HG03196 (cell line): ENCODE data around the gene GSX2.
A peak's percentile ranks its signal among the peaks of the same experiment; 100 is the strongest.
"Not testable (repeated sequence)": the region's sequence is repeated elsewhere in the genome, so short reads cannot be mapped to it uniquely, and the experiment has no call there.

Source experiments
- ATAC-seq: cut with Tn5 transposase; IDR thresholded peaks from one replicate; pipeline ENCODE4 v1.9.1; 2021; ENCODE audit not compliant: unreplicated experiment

Gene GSX2

GRCh38 chr4:54099748-54100574, at the start of gene GSX2:
GSX2 (plus strand) TSS chr4:54100163; CDS start chr4:54100345, 182 bp downstream.
- no peak for ATAC-seq

- no peak for ATAC-seq
Measured at GRCh38 chr4:54050214-54050904, 49.6 kb upstream of the GSX2 start.

GRCh38 chr4:54053322-54053721, 46.6 kb upstream of the GSX2 start:
- ATAC-seq = not testable (repeated sequence)

- no peak for ATAC-seq
Measured at GRCh38 chr4:54054501-54054900, 45.5 kb upstream of the GSX2 start.

GRCh38 chr4:54055494-54055893, 44.5 kb upstream of the GSX2 start:
- ATAC-seq = no peak

GRCh38 chr4:54056360-54056759, 43.6 kb upstream of the GSX2 start:
- no peak for ATAC-seq

GRCh38 chr4:54058171-54058570, 41.8 kb upstream of the GSX2 start:
- ATAC-seq = no peak

- ATAC-seq = no peak
Measured at GRCh38 chr4:54060116-54060515, 39.8 kb upstream of the GSX2 start.

- no peak for ATAC-seq
Measured at GRCh38 chr4:54061067-54061466, 38.9 kb upstream of the GSX2 start.

GRCh38 chr4:54061873-54062272, 38.1 kb upstream of the GSX2 start:
- ATAC-seq = no peak

GRCh38 chr4:54062392-54062791, 37.6 kb upstream of the GSX2 start:
- no peak for ATAC-seq

GRCh38 chr4:54063229-54063628, 36.7 kb upstream of the GSX2 start:
- no peak for ATAC-seq

GRCh38 chr4:54063737-54064316, 36.1 kb upstream of the GSX2 start:
- ATAC-seq = peak; percentile 24

GRCh38 chr4:54064317-54065111, 35.4 kb upstream of the GSX2 start, which contains the start of gene CHIC2:
CHIC2 (minus strand) TSS chr4:54064605; CDS start chr4:54064300, 305 bp downstream.
- peak; percentile 93 for ATAC-seq

- no peak for ATAC-seq
Measured at GRCh38 chr4:54065282-54066087, 34.5 kb upstream of the GSX2 start.

- no peak for ATAC-seq
Measured at GRCh38 chr4:54066088-54066415, 33.9 kb upstream of the GSX2 start.

GRCh38 chr4:54066718-54067129, 33.2 kb upstream of the GSX2 start:
- no peak for ATAC-seq

GRCh38 chr4:54067166-54067565, 32.8 kb upstream of the GSX2 start:
- no peak for ATAC-seq

GRCh38 chr4:54073271-54073880, 26.6 kb upstream of the GSX2 start:
- no peak for ATAC-seq

GRCh38 chr4:54074381-54074780, 25.6 kb upstream of the GSX2 start:
- ATAC-seq = no peak
